H9 (cell line): ENCODE measurements around the gene SSBP3. TPM values are rescaled to one million over a fixed set of nuclear protein-coding genes. Genes with fewer than 3 reads are reported as not detected.

Source experiments
- DNase-seq: peaks from one replicate; pipeline ENCODE4 v3.0.0-alpha.2; 2017
- H2AFZ ChIP-seq: one replicate; pipeline ENCODE4 v1.6.1; 2013; ENCODE audit warnings: mild to moderate bottlenecking, low read length, control low read depth, moderate library complexity
- H2AK5ac ChIP-seq: 2 replicates; pipeline ENCODE4 v1.6.1; 2013; ENCODE audit warnings: low read length, control low read depth, mixed read lengths; ENCODE audit not compliant: insufficient read length
- H2BK120ac ChIP-seq: one replicate; pipeline ENCODE4 v1.6.1; 2013; ENCODE audit warnings: low read depth, mild to moderate bottlenecking, low read length, control low read depth, inconsistent platforms; ENCODE audit not compliant: poor library complexity, severe bottlenecking
- H2BK12ac ChIP-seq: 2 replicates; pipeline ENCODE4 v1.6.1; 2013; ENCODE audit warnings: low read length, control low read depth, mixed read lengths, low read depth; ENCODE audit not compliant: insufficient read length
- H2BK15ac ChIP-seq: 2 replicates; pipeline ENCODE4 v1.6.1; 2013; ENCODE audit warnings: low read depth, low read length, control low read depth
- H2BK20ac ChIP-seq: one replicate; pipeline ENCODE4 v1.6.1; 2013; ENCODE audit warnings: low read depth, mild to moderate bottlenecking, low read length, control low read depth, inconsistent platforms; ENCODE audit not compliant: poor library complexity, severe bottlenecking
- H2BK5ac ChIP-seq: 2 replicates; pipeline ENCODE4 v1.6.1; 2013; ENCODE audit warnings: low read length, control low read depth, mixed read lengths; ENCODE audit not compliant: insufficient read length
- H3K14ac ChIP-seq: 2 replicates; pipeline ENCODE4 v1.6.1; 2013; ENCODE audit warnings: low read length, control low read depth; ENCODE audit not compliant: insufficient read depth
- H3K18ac ChIP-seq: 2 replicates; pipeline ENCODE4 v1.6.1; 2013; ENCODE audit warnings: low read depth, mild to moderate bottlenecking, mixed read lengths, low read length, control low read depth; ENCODE audit not compliant: insufficient read length
- H3K23ac ChIP-seq: 2 replicates; pipeline ENCODE4 v1.6.1; 2013; ENCODE audit warnings: low read length, control low read depth, mixed read lengths, low read depth; ENCODE audit not compliant: insufficient read length
- H3K23me2 ChIP-seq: 2 replicates; pipeline ENCODE4 v1.6.1; 2013; ENCODE audit warnings: low read depth, mild to moderate bottlenecking, mixed read lengths, low read length, control low read depth; ENCODE audit not compliant: insufficient read length, poor library complexity, severe bottlenecking
- H3K27ac ChIP-seq: 2 replicates; pipeline ENCODE4 v1.5.1; 2013; ENCODE audit warnings: low read length, control low read depth, mixed read lengths, low read depth; ENCODE audit not compliant: insufficient read length
- H3K27me3 ChIP-seq: 2 replicates; pipeline ENCODE4 v1.6.1; 2013; ENCODE audit warnings: low read length, control low read depth, inconsistent platforms; ENCODE audit not compliant: insufficient read depth
- H3K4ac ChIP-seq: 2 replicates; pipeline ENCODE4 v1.6.1; 2013; ENCODE audit warnings: low read depth, mild to moderate bottlenecking, control low read depth, inconsistent platforms, low read length, moderate library complexity
- H3K4me1 ChIP-seq: 2 replicates; pipeline ENCODE4 v1.6.1; 2013; ENCODE audit warnings: low read length, control low read depth, inconsistent platforms; ENCODE audit not compliant: insufficient read depth
- H3K4me2 ChIP-seq: 2 replicates; pipeline ENCODE4 v1.6.1; 2013; ENCODE audit warnings: low read length, control low read depth, mixed read lengths; ENCODE audit not compliant: insufficient read length, insufficient read depth
- H3K56ac ChIP-seq: 2 replicates; pipeline ENCODE4 v1.6.1; 2013; ENCODE audit warnings: low read depth, mild to moderate bottlenecking, mixed read lengths, low read length, control low read depth; ENCODE audit not compliant: insufficient read length
- H3K79me1 ChIP-seq: 2 replicates; pipeline ENCODE4 v1.6.1; 2013; ENCODE audit warnings: low read depth, mild to moderate bottlenecking, moderate library complexity, low read length, control low read depth, inconsistent platforms; ENCODE audit not compliant: insufficient read depth, poor library complexity, severe bottlenecking
- H3K79me2 ChIP-seq: 2 replicates; pipeline ENCODE4 v1.6.1; 2013; ENCODE audit warnings: low read length, control low read depth, inconsistent platforms; ENCODE audit not compliant: insufficient read depth
- H3K9ac ChIP-seq: 2 replicates; pipeline ENCODE4 v1.6.1; 2013; ENCODE audit warnings: low read length, control low read depth, mixed read lengths; ENCODE audit not compliant: insufficient read length; ENCODE audit errors: extremely low read depth
- H3K9me3 ChIP-seq: one replicate; pipeline ENCODE4 v1.6.1; 2013; ENCODE audit warnings: low read depth, low read length, inconsistent platforms; ENCODE audit not compliant: control insufficient read depth
- H3T11ph ChIP-seq: one replicate; pipeline ENCODE4 v1.6.1; 2013; ENCODE audit warnings: mild to moderate bottlenecking, low read length, control low read depth, inconsistent platforms
- H4K20me1 ChIP-seq: one replicate; pipeline ENCODE4 v1.6.1; 2013; ENCODE audit not compliant: control insufficient read depth, insufficient read length, insufficient read depth
- H4K5ac ChIP-seq: 2 replicates; pipeline ENCODE4 v1.6.1; 2013; ENCODE audit warnings: low read depth, mild to moderate bottlenecking, mixed read lengths, low read length, control low read depth; ENCODE audit not compliant: insufficient read length
- H4K8ac ChIP-seq: replicated peaks from 2 replicates; pipeline ENCODE4 v1.6.1; 2013; ENCODE audit warnings: low read length, control low read depth, mixed read lengths, low read depth; ENCODE audit not compliant: insufficient read length
- H4K91ac ChIP-seq: 2 replicates; pipeline ENCODE4 v1.6.1; 2013; ENCODE audit warnings: low read depth, mild to moderate bottlenecking, moderate library complexity, mixed read lengths, low read length, control low read depth; ENCODE audit not compliant: insufficient read length
- H3K27ac Mint-ChIP-seq, 3 experiments: 2 replicates in 2 of 3; 3 replicates in 1 of 3; pipeline ENCODE4 v1.8.0; 2020 to 2021; ENCODE audit warnings: mixed read lengths in 3 of 3, mild to moderate bottlenecking in 1 of 3, moderate library complexity in 1 of 3
- H3K27me3 Mint-ChIP-seq: 2 replicates; pipeline ENCODE4 v1.8.0; 2021; ENCODE audit warnings: low read depth, mild to moderate bottlenecking, moderate library complexity, mixed read lengths
- H3K36me3 Mint-ChIP-seq, 3 experiments: 2 replicates in 2 of 3; 3 replicates in 1 of 3; pipeline ENCODE4 v1.8.0; 2020 to 2021; ENCODE audit warnings: low read depth in 3 of 3, mixed read lengths in 3 of 3; ENCODE audit not compliant: insufficient read depth in 1 of 3
- H3K4me1 Mint-ChIP-seq, 2 experiments: 2 replicates each; pipeline ENCODE4 v1.8.0; 2020; ENCODE audit warnings: mixed read lengths in 2 of 2
- H3K4me3 Mint-ChIP-seq, 2 experiments: 2 replicates in 1 of 2; 3 replicates in 1 of 2; pipeline ENCODE4 v1.8.0; 2020 to 2021; ENCODE audit warnings: mild to moderate bottlenecking in 2 of 2, mixed read lengths in 2 of 2, moderate library complexity in 1 of 2
- H3K9me3 Mint-ChIP-seq, 2 experiments: 2 replicates in 1 of 2; 3 replicates in 1 of 2; pipeline ENCODE4 v1.8.0; 2020; ENCODE audit warnings: mild to moderate bottlenecking in 2 of 2, mixed read lengths in 2 of 2, moderate library complexity in 1 of 2
- WGBS: extraction: QIAGEN DNeasy Blood & Tissue Kit; methylation state at CpG from one replicate; pipeline ENCODE4 v1.1.7; 2013; ENCODE audit warnings: missing lambda C conversion rate, low lambda C conversion rate, mixed read lengths; ENCODE audit not compliant: insufficient read length; ENCODE audit errors: extremely low coverage; 5-methylcytosine and 5-hydroxymethylcytosine counted together
- total RNA-seq: library from RNA; stranded (reverse); gene quantifications from 2 replicates; pipeline ENCODE4 v1.2.1, GENCODE V29; 2021
- TF ChIP-seq, protein P1 (sequence below): fragments of 200-600 bp; sonication (generic); conservative IDR thresholded peaks from 3 replicates; pipeline ENCODE4 v1.8.0; 2021; ENCODE audit warnings: antibody characterized with exemption, mild to moderate bottlenecking

Gene SSBP3
- total RNA-seq, 1 experiment from 2014 or later: 126 TPM

DNA sequence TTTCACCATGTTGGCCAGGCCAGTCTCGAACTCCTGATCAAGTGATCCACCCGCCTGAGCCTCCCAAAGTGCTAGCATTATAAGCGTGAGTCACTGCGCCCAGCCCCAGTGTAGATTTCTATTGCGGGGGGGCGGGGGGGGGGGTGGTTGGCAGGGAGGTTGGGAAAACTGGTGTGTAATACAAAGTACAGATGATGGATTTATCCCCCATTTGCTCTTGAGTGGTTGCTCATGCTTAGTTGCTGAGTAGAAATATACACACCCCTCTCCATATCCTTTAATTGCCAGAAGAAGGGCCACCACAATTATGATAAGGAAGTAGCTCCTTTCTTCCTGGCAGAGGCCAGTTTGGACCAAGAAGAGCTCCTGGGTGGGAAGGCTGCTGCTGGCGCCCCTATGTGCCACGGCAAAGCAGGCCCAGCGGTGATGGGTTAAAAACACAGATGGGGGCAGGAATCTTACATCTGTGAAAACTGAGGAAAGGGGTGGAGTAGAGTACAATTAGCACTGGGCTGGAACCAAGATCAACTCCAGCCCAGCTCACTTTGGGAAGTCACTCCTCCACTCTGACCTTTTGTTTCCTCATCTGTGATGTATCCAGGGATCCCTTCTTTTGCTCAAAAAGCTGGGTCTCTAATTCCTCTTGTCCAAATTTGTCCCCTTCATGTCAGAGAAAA lies 151.0 kb downstream of the SSBP3 start:
- H3K4me3 Mint-ChIP-seq: no peak overlapping the region
- Histone ChIP-seq H2BK20ac (no peak overlapping the region), H4K91ac (no peak overlapping the region), H3K79me2 (no peaks in the 10 kb centered on the region), H3K4me2 (no peak overlapping the region), H3K27ac (no peak overlapping the region), H3K79me1 (peaks cover 2% of the 10 kb centered on the region), H3K27me3 (no peaks in the 10 kb centered on the region), H2AFZ (no peak overlapping the region), H3K9ac (no peak overlapping the region), H3T11ph (no peak overlapping the region), H3K4ac (no peak overlapping the region), H4K5ac (no peak overlapping the region), H3K56ac (no peak overlapping the region), H4K20me1 (peaks cover 6% of the 10 kb centered on the region), H2BK120ac (no peak overlapping the region), H4K8ac (no peak overlapping the region), H3K14ac (no peak overlapping the region), H2BK5ac (no peak overlapping the region), H3K4me1 (no peaks in the 10 kb centered on the region; the same call in 1 of the 2 replicates), H3K23ac (no peak overlapping the region), H3K23me2 (no peaks in the 10 kb centered on the region), H2BK15ac (no peak overlapping the region), H3K18ac (no peak overlapping the region), H2BK12ac (no peak overlapping the region), H3K9me3 (no peaks in the 10 kb centered on the region), H2AK5ac (no peak overlapping the region)
- H3K36me3 Mint-ChIP-seq: peaks cover 3 to 27% (median 24%) of the 10 kb centered on the region in 3 experiments; a peak in 5 of 7 replicates
- no peaks in the 10 kb centered on the region for H3K27me3 Mint-ChIP-seq
- WGBS: no CpG with 5 or more reads among the region's 9 CpGs
- no peak for DNase-seq
- H3K9me3 Mint-ChIP-seq: no peaks in the 10 kb centered on the region
- TF ChIP-seq, protein P1, sequence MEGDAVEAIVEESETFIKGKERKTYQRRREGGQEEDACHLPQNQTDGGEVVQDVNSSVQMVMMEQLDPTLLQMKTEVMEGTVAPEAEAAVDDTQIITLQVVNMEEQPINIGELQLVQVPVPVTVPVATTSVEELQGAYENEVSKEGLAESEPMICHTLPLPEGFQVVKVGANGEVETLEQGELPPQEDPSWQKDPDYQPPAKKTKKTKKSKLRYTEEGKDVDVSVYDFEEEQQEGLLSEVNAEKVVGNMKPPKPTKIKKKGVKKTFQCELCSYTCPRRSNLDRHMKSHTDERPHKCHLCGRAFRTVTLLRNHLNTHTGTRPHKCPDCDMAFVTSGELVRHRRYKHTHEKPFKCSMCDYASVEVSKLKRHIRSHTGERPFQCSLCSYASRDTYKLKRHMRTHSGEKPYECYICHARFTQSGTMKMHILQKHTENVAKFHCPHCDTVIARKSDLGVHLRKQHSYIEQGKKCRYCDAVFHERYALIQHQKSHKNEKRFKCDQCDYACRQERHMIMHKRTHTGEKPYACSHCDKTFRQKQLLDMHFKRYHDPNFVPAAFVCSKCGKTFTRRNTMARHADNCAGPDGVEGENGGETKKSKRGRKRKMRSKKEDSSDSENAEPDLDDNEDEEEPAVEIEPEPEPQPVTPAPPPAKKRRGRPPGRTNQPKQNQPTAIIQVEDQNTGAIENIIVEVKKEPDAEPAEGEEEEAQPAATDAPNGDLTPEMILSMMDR: no peak
- 0 out of 7 replicates have a peak overlapping the region, but pooled peaks of 1 of the 3 experiments have one; percentile 30 for H3K27ac Mint-ChIP-seq
- H3K4me1 Mint-ChIP-seq: peaks cover 28 to 30% of the 10 kb centered on the region in 2 experiments
